Mesothelial cell of epicardium (in vitro differentiated cells): ENCODE data around the gene RNF5. TPM values are rescaled to one million over a fixed set of nuclear protein-coding genes. Genes with fewer than 3 reads are reported as not detected.
A peak's percentile ranks its signal among the peaks of the same experiment; 100 is the strongest.

Experiments used
- DNase-seq, 2 experiments: peaks; one replicate each; pipeline ENCODE4 v3.0.0; 2021; ENCODE audit warnings: low spot score in 2 of 2; ENCODE audit not compliant: unreplicated experiment in 2 of 2
- H3K27ac Mint-ChIP-seq: 2 replicates; pipeline ENCODE4 v1.8.0; 2021; ENCODE audit warnings: mixed read lengths
- H3K27me3 Mint-ChIP-seq: 2 replicates; pipeline ENCODE4 v1.8.0; 2021; ENCODE audit warnings: low read depth, mixed read lengths
- H3K36me3 Mint-ChIP-seq: 2 replicates; pipeline ENCODE4 v1.8.0; 2021; ENCODE audit warnings: mixed read lengths
- H3K4me1 Mint-ChIP-seq: 2 replicates; pipeline ENCODE4 v1.8.0; 2021; ENCODE audit warnings: mixed read lengths
- H3K4me3 Mint-ChIP-seq: 2 replicates; pipeline ENCODE4 v1.8.0; 2021; ENCODE audit warnings: mild to moderate bottlenecking, moderate library complexity, mixed read lengths
- H3K9me3 Mint-ChIP-seq: 2 replicates; pipeline ENCODE4 v1.8.0; 2021; ENCODE audit warnings: mixed read lengths
- total RNA-seq: library from RNA; stranded (reverse); gene quantifications from 3 replicates; pipeline ENCODE4 v1.2.1, GENCODE V29; 2021
- TF ChIP-seq, protein P1 (sequence below): fragments of 200-600 bp; sonication (generic); IDR thresholded peaks from one replicate; pipeline ENCODE4 v1.5.0; 2021; ENCODE audit warnings: antibody characterized with exemption; ENCODE audit not compliant: unreplicated experiment

Gene RNF5
- total RNA-seq, 1 donor from 2014 or later: 62.8 TPM

DNA sequence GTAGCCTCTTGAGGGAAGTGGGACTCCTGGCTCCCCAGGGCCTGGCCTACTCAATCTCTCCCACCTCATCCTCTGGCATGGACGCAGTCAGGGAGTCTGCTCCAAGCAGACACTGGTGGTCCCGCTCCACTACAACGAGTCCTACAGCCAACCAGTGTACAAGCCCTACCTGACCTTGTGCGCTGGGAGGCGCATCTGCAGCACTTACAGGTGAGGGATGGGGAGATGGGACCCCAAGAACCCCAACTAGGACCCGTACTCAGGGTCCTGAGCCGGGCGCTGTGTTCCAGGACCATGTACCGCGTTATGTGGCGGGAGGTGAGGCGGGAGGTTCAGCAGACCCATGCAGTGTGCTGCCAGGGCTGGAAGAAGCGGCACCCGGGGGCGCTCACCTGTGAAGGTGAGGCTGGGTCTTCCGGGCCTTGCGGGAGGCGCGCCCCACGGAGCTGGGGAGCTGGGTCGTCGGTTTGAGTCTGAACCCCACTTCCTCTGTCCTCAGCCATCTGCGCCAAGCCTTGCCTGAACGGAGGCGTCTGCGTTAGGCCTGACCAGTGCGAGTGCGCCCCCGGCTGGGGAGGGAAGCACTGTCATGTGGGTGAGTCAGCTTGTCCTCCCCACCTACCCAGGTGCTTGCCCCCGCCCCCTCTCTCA is 11.7 kb upstream of the RNF5 start:
- no peak for DNase-seq
- no peaks in the 10 kb centered on the region for H3K9me3 Mint-ChIP-seq
- peaks cover 45% of the 10 kb centered on the region for H3K36me3 Mint-ChIP-seq
- peaks cover 4% of the 10 kb centered on the region for H3K4me1 Mint-ChIP-seq
- H3K27ac Mint-ChIP-seq: no peak overlapping the region
- no peak overlapping the region for H3K4me3 Mint-ChIP-seq
- TF ChIP-seq, protein P1, sequence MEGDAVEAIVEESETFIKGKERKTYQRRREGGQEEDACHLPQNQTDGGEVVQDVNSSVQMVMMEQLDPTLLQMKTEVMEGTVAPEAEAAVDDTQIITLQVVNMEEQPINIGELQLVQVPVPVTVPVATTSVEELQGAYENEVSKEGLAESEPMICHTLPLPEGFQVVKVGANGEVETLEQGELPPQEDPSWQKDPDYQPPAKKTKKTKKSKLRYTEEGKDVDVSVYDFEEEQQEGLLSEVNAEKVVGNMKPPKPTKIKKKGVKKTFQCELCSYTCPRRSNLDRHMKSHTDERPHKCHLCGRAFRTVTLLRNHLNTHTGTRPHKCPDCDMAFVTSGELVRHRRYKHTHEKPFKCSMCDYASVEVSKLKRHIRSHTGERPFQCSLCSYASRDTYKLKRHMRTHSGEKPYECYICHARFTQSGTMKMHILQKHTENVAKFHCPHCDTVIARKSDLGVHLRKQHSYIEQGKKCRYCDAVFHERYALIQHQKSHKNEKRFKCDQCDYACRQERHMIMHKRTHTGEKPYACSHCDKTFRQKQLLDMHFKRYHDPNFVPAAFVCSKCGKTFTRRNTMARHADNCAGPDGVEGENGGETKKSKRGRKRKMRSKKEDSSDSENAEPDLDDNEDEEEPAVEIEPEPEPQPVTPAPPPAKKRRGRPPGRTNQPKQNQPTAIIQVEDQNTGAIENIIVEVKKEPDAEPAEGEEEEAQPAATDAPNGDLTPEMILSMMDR: no peak
- H3K27me3 Mint-ChIP-seq: no peaks in the 10 kb centered on the region

- no peak for DNase-seq
- Mint-ChIP-seq H3K4me1 (peaks cover 4% of the 10 kb centered on the region), H3K27ac (peak overlapping the region; percentile 45), H3K4me3 (no peak overlapping the region), H3K36me3 (peaks cover 45% of the 10 kb centered on the region), H3K27me3 (no peaks in the 10 kb centered on the region), H3K9me3 (no peaks in the 10 kb centered on the region)
- TF ChIP-seq, protein P1: no peak
Measured at GRCh38 chr6:32167154-32167760, 10.9 kb upstream of the RNF5 start.

- no peaks in the 10 kb centered on the region for H3K27me3 Mint-ChIP-seq
- peak overlapping the region; percentile 45 for H3K27ac Mint-ChIP-seq
- peaks cover 41% of the 10 kb centered on the region for H3K36me3 Mint-ChIP-seq
- no peak for DNase-seq
- TF ChIP-seq, protein P1: no peak
- H3K9me3 Mint-ChIP-seq: no peaks in the 10 kb centered on the region
- H3K4me3 Mint-ChIP-seq: no peak overlapping the region
- H3K4me1 Mint-ChIP-seq: peaks cover 7% of the 10 kb centered on the region
Measured at GRCh38 chr6:32167761-32168262, 10.4 kb upstream of the RNF5 start.

- Mint-ChIP-seq H3K27me3 (no peaks in the 10 kb centered on the region), H3K4me3 (no peak overlapping the region), H3K27ac (no peak overlapping the region), H3K4me1 (peaks cover 12% of the 10 kb centered on the region), H3K36me3 (peaks cover 37% of the 10 kb centered on the region), H3K9me3 (no peaks in the 10 kb centered on the region)
- TF ChIP-seq, protein P1: no peak
- no peak for DNase-seq
Measured at GRCh38 chr6:32168350-32168749, 9.9 kb upstream of the RNF5 start.

- TF ChIP-seq, protein P1: no peak
- H3K4me1 Mint-ChIP-seq: peaks cover 19% of the 10 kb centered on the region
- no peaks in the 10 kb centered on the region for H3K27me3 Mint-ChIP-seq
- no peak for DNase-seq
- no peak overlapping the region for H3K4me3 Mint-ChIP-seq
- H3K27ac Mint-ChIP-seq: peak overlapping the region; percentile 8
- peaks cover 37% of the 10 kb centered on the region for H3K36me3 Mint-ChIP-seq
- no peaks in the 10 kb centered on the region for H3K9me3 Mint-ChIP-seq
Measured at GRCh38 chr6:32168807-32169591, 9.2 kb upstream of the RNF5 start.
